NB4 (cell line): ENCODE data around the gene ZNHIT1.
"Not testable (repeated sequence)": the region's sequence is repeated elsewhere in the genome, so short reads cannot be mapped to it uniquely, and the experiment has no call there.

Experiments
- CTCF ChIP-seq: IDR thresholded peaks from one replicate; pipeline ENCODE4 v1.5.1; 2012; ENCODE audit warnings: low read depth, low read length
- MAX ChIP-seq: IDR thresholded peaks from 2 replicates; pipeline ENCODE4 v1.6.1; 2011; ENCODE audit warnings: low read depth, low read length

DNA sequence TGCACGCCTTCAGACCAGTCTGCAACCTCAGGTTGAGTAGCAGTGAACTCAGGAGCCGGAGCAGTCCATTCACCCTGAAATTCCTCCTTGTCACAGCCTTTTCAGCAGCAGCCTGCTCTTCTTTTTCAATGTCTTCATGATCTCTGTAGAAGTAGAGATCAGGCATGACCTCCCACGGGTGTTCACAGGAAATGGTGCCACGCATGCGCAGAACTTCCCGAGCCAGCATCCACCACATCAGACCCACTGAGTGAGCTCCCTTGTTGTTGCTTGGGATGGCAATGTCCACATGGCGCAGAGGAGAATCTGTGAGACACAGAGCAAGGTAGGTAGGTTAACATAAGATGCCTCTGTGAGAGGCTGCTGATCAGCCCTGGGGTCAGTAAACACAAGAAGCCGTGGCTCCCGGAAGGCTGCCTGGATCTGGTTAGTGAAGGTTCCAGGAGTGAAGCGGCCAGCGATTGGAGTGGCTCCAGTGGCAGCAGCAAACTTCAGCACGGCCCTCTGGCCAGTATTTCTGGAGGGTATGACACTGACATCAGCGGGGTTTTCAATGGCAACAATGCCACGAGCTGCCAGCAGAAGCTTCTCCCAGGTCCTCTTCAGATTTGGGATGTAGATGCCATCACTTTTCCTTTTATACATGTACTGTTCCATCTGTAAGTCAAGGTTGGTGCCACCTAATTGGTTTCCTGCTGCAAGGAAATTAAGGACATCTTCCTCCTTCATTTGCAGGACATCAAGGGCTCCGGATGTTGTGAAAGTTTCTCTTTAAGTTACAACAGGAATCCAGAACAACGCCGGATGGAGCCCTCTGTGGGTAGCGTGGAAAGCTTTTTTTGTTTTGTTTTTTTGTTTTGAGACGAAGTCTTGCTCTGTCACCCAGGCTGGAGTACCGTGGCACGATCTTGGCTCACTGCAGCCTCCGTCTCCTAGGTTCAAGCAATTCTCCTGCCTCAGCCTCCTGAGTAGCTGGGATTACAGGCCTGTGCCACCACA, 13.9 kb upstream of the ZNHIT1 start:
- TF ChIP-seq CTCF, MAX: not testable (repeated sequence)
